Keratinocyte (primary cell): ENCODE data around the gene PTGES2.

Source experiments
- CTCF ChIP-seq, 3 experiments: IDR thresholded peaks in 1 of 3; conservative IDR thresholded peaks in 1 of 3; optimal IDR thresholded peaks in 1 of 3; 2 replicates in 2 of 3; 3 replicates in 1 of 3; pipeline versions ENCODE3 to v1.5.1; 2011; ENCODE audit warnings: low read length in 3 of 3, mild to moderate bottlenecking in 3 of 3, moderate library complexity in 2 of 3, control low read depth in 1 of 3, inconsistent platforms in 1 of 3; ENCODE audit not compliant: insufficient read depth in 2 of 3; ENCODE audit errors: extremely low read depth in 1 of 3
- EZH2 ChIP-seq: IDR thresholded peaks from one replicate; pipeline ENCODE4 v1.6.1; 2012; ENCODE audit warnings: inconsistent platforms, mild to moderate bottlenecking, low read length, moderate library complexity

- no peak for TF ChIP-seq CTCF (optimal IDR thresholded peaks at IDR 0.05 in 1 of 3, IDR thresholded peaks at IDR 0.05 in 1 of 3, conservative IDR thresholded peaks at IDR 0.05 in 1 of 3; ENCODE audit: extremely low read depth in 1 of 3, insufficient read depth in 2 of 3, low read length in 3 of 3)
- no peak for TF ChIP-seq EZH2
Observed at GRCh38 chr9:128102861-128103588, 24.5 kb downstream of the PTGES2 start.
